Left lung (tissue), 10 donors: ENCODE measurements around the gene NFIA. TPM values are rescaled to one million over a fixed set of nuclear protein-coding genes. Genes with fewer than 3 reads are reported as not detected.

ENCODE experiments used
- ATAC-seq: fragments of 200-7000 bp; cut with Tn5 transposase; one replicate; pipeline ENCODE4 v1.9.1; 2020; ENCODE audit warnings: moderate library complexity
- DNase-seq, 4 donors: peaks; one replicate each; pipeline ENCODE4 v3.0.0-alpha.2; 2013 to 2020
- H3K27ac ChIP-seq, 2 donors: fragments of 200-600 bp; sonication (generic) in 1 of 2; one replicate each; pipeline versions ENCODE4 v1.5.0 to v1.8.0; 2020 to 2021
- H3K27me3 ChIP-seq, 2 donors: fragments of 200-600 bp; sonication (generic) in 1 of 2; one replicate each; pipeline versions ENCODE4 v1.5.0 to v1.8.0; 2020 to 2021
- H3K36me3 ChIP-seq, 2 donors: fragments of 200-600 bp; sonication (generic) in 1 of 2; one replicate each; pipeline versions ENCODE4 v1.5.0 to v1.8.0; 2020 to 2021
- H3K4me1 ChIP-seq, 2 donors: fragments of 200-600 bp; one replicate each; pipeline ENCODE4 v1.8.0; 2021
- H3K4me3 ChIP-seq, 2 donors: fragments of 200-600 bp; sonication (generic) in 1 of 2; one replicate each; pipeline versions ENCODE4 v1.5.0 to v1.8.0; 2020 to 2021; ENCODE audit warnings: mild to moderate bottlenecking in 1 of 2
- H3K9me3 ChIP-seq, 2 donors: fragments of 200-600 bp; sonication (generic) in 1 of 2; one replicate each; pipeline versions ENCODE4 v1.5.0 to v1.8.0; 2020 to 2021
- intact Hi-C, 2 donors: fragments of 100-400 bp; cut with DNase I; formaldehyde crosslinking; loops; one replicate each; pipeline versions ENCODE4 v1.11.2 to v1.14.2; 2022
- polyA plus RNA-seq, 6 donors: library from polyadenylated mRNA; unstranded; fragments of 120-200 nt; gene quantifications; one replicate each; pipeline ENCODE4 v1.2.1, GENCODE V29; 2013; ENCODE audit not compliant: insufficient read length in 6 of 6
- total RNA-seq, 2 donors: library from RNA; stranded (reverse); fragmentation: NEBNext Ultra II Directional; extraction: Animal tissue kit (Norgen Biotek cat#: 25700); gene quantifications; one replicate each; pipeline ENCODE4 v1.2.1, GENCODE V29; 2021
- TF ChIP-seq, protein P1 (sequence below), 2 donors: fragments of 200-600 bp; sonication (generic) in 1 of 2; IDR thresholded peaks; one replicate each; pipeline versions ENCODE4 v1.5.0 to v1.8.0; 2021; ENCODE audit warnings: antibody characterized with exemption in 2 of 2
- donor health status: DM: no; HTN: yes; CAD: no.
- donor health status: DM: no; HTN: no; CAD: no.

Gene NFIA
- total and polyA plus RNA-seq, 8 donors, result 30.4 to 60.7 (median 37.6) TPM

DNA sequence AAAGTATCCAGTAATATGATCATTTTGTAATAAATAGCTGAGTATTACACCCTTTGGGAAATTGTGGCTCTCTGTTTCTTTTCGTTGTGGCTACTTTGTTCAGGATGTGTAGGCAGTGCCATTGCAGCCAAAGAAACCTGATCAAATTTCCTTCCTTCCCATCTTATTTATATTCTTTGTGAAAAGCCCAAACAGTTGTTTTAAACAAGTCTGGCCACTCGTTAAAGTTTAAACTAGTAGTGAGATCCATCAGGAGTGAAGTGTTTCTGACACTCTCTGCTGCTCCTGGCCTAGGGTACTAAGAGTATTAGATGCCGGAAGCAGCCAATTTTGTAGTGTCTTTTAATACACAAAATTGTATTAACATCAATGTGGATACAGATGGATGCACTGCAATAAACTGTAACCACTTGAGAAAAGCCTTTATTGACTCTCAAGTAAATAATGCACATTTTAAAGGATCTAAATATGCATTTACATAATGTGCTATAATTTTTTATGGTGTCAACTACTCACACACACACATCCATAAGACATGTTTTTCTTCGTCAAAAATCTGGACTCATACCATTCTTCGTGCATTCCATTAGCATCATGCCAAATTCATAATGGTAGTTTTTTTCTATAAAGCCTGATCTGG, 317.9 kb downstream of the NFIA start:
- no peak overlapping the region for H3K27ac ChIP-seq
- no peak overlapping the region for H3K4me3 ChIP-seq
- intact Hi-C loops, result no loop called here
- DNase-seq (no peak), ATAC-seq (peak; percentile 35)
- TF ChIP-seq, protein P1, sequence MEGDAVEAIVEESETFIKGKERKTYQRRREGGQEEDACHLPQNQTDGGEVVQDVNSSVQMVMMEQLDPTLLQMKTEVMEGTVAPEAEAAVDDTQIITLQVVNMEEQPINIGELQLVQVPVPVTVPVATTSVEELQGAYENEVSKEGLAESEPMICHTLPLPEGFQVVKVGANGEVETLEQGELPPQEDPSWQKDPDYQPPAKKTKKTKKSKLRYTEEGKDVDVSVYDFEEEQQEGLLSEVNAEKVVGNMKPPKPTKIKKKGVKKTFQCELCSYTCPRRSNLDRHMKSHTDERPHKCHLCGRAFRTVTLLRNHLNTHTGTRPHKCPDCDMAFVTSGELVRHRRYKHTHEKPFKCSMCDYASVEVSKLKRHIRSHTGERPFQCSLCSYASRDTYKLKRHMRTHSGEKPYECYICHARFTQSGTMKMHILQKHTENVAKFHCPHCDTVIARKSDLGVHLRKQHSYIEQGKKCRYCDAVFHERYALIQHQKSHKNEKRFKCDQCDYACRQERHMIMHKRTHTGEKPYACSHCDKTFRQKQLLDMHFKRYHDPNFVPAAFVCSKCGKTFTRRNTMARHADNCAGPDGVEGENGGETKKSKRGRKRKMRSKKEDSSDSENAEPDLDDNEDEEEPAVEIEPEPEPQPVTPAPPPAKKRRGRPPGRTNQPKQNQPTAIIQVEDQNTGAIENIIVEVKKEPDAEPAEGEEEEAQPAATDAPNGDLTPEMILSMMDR (IDR thresholded peaks at IDR 0.05), result no peak
- H3K9me3 ChIP-seq, result no peaks in the 10 kb centered on the region
- H3K27me3 ChIP-seq, result no peaks in the 10 kb centered on the region
- no peaks in the 10 kb centered on the region for H3K36me3 ChIP-seq
- peaks cover 0 to 3% of the 10 kb centered on the region in 2 donors for H3K4me1 ChIP-seq

DNA sequence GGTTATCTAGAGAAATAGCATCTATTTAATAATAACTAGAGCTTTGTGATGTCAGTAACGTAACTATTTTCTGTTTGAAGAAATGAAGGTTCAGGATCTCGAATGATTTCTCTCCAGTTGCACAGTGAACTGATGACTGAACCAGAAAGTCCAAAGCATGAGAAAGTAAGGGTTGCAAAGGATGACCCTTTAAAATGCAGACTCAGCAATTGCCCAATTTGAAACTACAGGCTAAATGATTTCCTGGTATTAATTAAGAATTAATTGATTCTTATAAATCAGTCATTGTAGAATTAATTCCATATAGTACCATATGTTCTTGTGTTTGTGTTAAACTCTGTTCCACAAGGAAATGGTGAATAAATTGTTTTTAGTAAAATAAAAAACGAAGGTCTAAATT, 318.6 kb downstream of the NFIA start:
- intact Hi-C loops, result no loop called here
- ATAC-seq, result no peak

DNA sequence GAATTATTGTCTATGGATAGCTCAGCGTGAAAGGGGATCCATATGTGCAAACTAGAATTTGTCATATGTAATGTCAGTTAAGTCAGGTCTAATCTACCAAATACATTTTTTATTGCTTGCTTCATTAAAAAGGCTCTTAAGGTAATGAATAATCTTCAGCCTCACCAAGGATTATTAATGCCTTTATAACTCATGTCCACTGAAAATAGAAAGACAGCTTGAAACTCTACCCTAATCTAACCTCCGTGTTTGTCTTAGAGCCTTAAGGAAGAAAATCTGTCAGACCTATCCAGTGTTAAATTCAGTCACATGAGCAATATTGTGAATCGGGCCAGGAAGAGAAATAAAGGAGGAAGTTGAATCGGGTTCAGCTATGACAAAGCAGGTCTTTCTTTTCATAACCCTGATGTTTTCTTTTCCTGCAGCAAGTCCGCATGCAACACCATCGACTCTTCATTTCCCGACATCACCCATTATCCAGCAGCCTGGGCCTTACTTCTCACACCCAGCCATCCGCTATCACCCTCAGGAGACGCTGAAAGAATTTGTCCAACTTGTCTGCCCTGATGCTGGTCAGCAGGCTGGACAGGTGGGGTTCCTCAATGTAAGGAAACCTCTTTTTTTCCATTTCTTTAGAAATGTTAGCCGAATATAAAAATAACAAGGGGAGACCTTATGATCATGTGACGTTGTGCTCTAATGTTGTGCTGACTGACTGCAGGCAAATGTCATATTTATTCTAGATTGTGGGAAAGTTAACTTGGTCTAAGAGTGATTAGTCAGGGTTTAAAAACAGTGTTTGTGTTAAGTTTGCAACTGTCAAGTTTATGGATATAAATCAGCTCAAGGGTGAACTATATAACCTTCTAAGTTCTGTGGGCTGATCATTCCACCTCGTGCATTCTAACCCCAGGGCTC, 321.6 kb downstream of the NFIA start:
- peak; percentile 29 for ATAC-seq
- H3K4me1 ChIP-seq, result no peaks in the 10 kb centered on the region
- H3K9me3 ChIP-seq, result no peaks in the 10 kb centered on the region
- H3K27ac ChIP-seq, result peak overlapping the region in 1 of 2 donors; percentile 19
- TF ChIP-seq, protein P1 (IDR thresholded peaks at IDR 0.05), result no peak
- peaks cover 0 to 24% of the 10 kb centered on the region in 2 donors for H3K36me3 ChIP-seq
- peak in 2 of 4 donors; percentile 27 to 31 for DNase-seq
- intact Hi-C loops, result no loop called here
- no peak overlapping the region for H3K4me3 ChIP-seq
- no peaks in the 10 kb centered on the region for H3K27me3 ChIP-seq

More for the DNA sequence above, 318.6 kb downstream of the NFIA start:
- Histone ChIP-seq H3K4me3 (no peak overlapping the region), H3K36me3 (no peaks in the 10 kb centered on the region), H3K27me3 (no peaks in the 10 kb centered on the region), H3K4me1 (peaks cover 0 to 3% of the 10 kb centered on the region in 2 donors), H3K27ac (no peak overlapping the region), H3K9me3 (no peaks in the 10 kb centered on the region)
- no peak for DNase-seq
- TF ChIP-seq, protein P1 (IDR thresholded peaks at IDR 0.05), result no peak

DNA sequence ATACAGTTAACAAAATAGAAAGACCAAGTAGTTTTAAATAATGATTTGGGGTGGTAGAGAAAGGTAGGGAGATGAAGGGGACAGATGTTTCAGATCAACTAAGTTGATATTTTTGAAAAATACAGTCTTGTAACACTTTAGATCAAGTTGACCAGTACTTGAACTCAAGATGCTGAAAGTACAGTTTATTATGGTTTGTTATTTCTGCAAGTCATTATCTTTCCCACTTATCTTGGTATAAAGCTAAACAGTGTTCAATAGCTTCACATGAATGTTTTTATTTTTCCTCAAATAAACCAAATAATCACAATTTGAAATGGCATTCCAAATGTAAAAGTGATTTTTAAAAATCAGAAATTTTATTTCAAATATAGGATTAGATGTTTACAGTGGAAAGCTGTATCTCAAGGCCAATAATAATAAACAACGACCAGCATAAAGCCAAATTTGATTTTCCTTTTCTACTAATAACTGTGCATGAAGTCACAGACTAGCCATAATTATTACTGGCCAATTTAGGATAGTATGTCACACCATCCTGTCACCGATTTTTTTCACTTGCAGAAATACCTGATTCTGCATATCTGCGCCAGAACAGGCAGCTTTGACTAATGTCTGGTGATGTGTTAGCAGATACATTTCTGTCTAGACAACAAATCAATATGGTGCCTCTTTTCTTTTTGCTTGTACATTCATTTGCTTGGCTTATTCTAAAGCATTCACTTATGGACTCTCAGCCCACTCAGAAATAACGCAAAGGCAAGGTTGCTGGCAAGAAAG, 322.4 kb downstream of the NFIA start:
- Histone ChIP-seq H3K4me3 (no peak overlapping the region), H3K36me3 (peaks cover 0 to 33% of the 10 kb centered on the region in 2 donors), H3K9me3 (no peaks in the 10 kb centered on the region), H3K27ac (no peak overlapping the region), H3K4me1 (no peaks in the 10 kb centered on the region), H3K27me3 (no peaks in the 10 kb centered on the region)
- DNase-seq, result no peak
- TF ChIP-seq, protein P1 (IDR thresholded peaks at IDR 0.05), result no peak
- ATAC-seq, result no peak
- intact Hi-C loops, result no loop called here
